GM19395 (cell line): ENCODE data around the gene PTPRE.

Experiments
- ATAC-seq: cut with Tn5 transposase; IDR thresholded peaks from one replicate; pipeline ENCODE4 v1.9.1; 2021; ENCODE audit warnings: mild to moderate bottlenecking, moderate library complexity; ENCODE audit not compliant: unreplicated experiment

PTPRE gene

GRCh38 chr10:128022261-128023196 is 115.6 kb downstream of the PTPRE start:
- ATAC-seq = no peak

GRCh38 chr10:128024426-128024825 is 117.5 kb downstream of the PTPRE start:
- ATAC-seq = no peak

- no peak for ATAC-seq
Measured at GRCh38 chr10:128025437-128025836, 118.5 kb downstream of the PTPRE start.

GRCh38 chr10:128025951-128026350 is 119.0 kb downstream of the PTPRE start:
- no peak for ATAC-seq

GRCh38 chr10:128026615-128027300 is 119.9 kb downstream of the PTPRE start:
- ATAC-seq = no peak

- ATAC-seq = no peak
Measured at GRCh38 chr10:128027306-128027705, 120.4 kb downstream of the PTPRE start.

GRCh38 chr10:128027822-128028507 is 121.1 kb downstream of the PTPRE start:
- no peak for ATAC-seq

GRCh38 chr10:128028508-128029289 is 121.8 kb downstream of the PTPRE start:
- no peak for ATAC-seq

- no peak for ATAC-seq
Measured at GRCh38 chr10:128029290-128029651, 122.4 kb downstream of the PTPRE start.

GRCh38 chr10:128029731-128030369 is 122.9 kb downstream of the PTPRE start:
- ATAC-seq = no peak

GRCh38 chr10:128030498-128031072 is 123.7 kb downstream of the PTPRE start:
- no peak for ATAC-seq

- no peak for ATAC-seq
Measured at GRCh38 chr10:128031216-128031615, 124.3 kb downstream of the PTPRE start.

- no peak for ATAC-seq
Measured at GRCh38 chr10:128032466-128032865, 125.6 kb downstream of the PTPRE start.

GRCh38 chr10:128035557-128035973 is 128.7 kb downstream of the PTPRE start:
- no peak for ATAC-seq

GRCh38 chr10:128036011-128036615 is 129.2 kb downstream of the PTPRE start:
- ATAC-seq = no peak

GRCh38 chr10:128036746-128037543 is 130.0 kb downstream of the PTPRE start:
- ATAC-seq = no peak

GRCh38 chr10:128040096-128040495 is 133.2 kb downstream of the PTPRE start:
- ATAC-seq = no peak

GRCh38 chr10:128040681-128041080 is 133.8 kb downstream of the PTPRE start:
- ATAC-seq = no peak
